Islet precursor cell (in vitro differentiated cells): Measurements from ENCODE around the gene GJC3.
"Not testable (repeated sequence)": the region's sequence is repeated elsewhere in the genome, so short reads cannot be mapped to it uniquely, and the experiment has no call there.

Experiments used
- DNase-seq: peaks from one replicate; pipeline ENCODE4 v3.0.0-alpha.2; 2018

GJC3 gene

GRCh38 chr7:99928188-99928587, 1.2 kb downstream of the GJC3 start:
- DNase-seq: no peak

- DNase-seq: no peak
These were observed 1.9 kb downstream of the GJC3 start for GRCh38 chr7:99927536-99927935.

DNA sequence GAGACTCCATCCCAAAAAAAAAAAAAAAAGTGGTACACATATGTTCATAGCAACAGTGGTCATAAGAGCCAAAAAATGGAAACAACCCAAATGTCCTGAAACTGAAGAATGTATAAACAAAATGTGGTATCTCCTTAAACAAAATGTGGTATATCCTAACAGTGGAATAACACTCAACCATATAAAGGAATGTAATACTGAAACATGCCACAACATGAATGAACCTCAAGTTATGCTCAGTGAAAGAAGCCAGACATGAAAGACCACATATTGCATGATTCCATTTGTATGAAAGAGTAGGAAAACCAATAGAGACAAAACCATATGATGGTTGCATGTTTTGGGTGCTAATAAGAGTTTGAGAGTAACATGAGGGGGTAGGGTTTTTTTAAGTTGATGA, 3.1 kb downstream of the GJC3 start:
- DNase-seq: no peak

GRCh38 chr7:99923200-99923599, 6.2 kb downstream of the GJC3 start:
- DNase-seq: no peak

GRCh38 chr7:99920149-99920548, 9.3 kb downstream of the GJC3 start:
- no peak for DNase-seq

DNA sequence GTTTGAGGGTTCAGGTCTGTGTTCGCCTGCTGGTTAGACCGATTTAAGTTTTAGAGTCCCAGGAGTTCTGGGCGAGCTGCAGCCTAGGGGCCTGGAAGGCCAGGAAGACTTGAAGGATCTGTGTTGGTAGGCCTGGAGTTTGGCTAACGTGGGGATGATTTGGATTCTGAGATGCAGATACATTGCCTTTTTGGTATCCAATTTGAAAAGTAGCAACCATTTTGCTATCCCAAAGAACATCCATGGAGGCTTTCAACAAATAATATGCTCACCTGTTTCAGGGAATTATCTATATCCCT, 9.7 kb downstream of the GJC3 start:
- no peak for DNase-seq

DNA sequence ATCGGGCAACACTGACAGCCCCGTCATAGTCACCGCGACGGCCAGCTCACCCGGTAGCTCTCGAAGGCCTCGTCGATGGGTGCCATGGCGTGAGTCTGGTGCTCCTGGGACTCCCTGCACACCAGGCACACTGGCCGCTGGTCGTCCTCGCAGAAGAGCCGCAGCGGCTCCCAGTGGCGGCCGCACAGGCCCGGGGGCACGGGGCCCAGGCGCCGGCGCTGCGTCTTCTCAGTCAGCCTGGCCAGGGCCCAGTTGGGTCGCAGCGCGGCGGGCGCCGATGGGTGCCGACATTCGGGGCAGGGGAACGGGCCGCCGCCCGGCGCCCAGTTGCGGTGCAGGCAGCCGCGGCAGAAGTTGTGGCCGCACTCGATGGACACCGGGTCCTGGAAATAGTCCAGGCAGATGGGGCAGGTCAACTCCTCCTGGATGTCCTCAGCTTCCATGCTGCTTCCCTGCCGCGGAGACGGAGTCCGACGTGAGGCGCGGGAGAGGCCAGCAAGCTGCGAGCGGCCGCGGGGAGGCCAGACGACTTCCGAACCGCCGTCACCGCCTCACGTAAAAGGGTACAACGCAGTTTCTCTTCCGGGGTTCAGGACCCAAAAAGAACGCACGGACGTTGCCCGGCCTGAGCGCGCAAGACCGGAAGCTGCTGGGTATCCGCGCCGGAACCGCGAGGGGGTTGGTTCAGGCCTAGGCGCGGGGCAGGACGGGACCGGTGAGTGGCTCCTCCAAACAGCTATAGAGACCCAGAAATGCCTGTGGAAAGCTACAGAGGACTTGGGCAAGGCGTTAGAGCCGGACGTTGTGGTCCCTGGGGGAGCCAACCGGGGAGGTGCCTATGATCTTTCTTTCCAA, 10.2 kb downstream of the GJC3 start, which contains the start of gene TRIM4:
Gene TRIM4, minus strand, starts transcription at position 572 of the 855 bp plus-strand sequence. Its CDS starts 129 bp downstream, at position 443.
- no peak for DNase-seq

- DNase-seq: no peak
These were observed 18.4 kb downstream of the GJC3 start for GRCh38 chr7:99910976-99911375.

- no peak for DNase-seq
These were observed 27.8 kb downstream of the GJC3 start for GRCh38 chr7:99901581-99901980.

DNA sequence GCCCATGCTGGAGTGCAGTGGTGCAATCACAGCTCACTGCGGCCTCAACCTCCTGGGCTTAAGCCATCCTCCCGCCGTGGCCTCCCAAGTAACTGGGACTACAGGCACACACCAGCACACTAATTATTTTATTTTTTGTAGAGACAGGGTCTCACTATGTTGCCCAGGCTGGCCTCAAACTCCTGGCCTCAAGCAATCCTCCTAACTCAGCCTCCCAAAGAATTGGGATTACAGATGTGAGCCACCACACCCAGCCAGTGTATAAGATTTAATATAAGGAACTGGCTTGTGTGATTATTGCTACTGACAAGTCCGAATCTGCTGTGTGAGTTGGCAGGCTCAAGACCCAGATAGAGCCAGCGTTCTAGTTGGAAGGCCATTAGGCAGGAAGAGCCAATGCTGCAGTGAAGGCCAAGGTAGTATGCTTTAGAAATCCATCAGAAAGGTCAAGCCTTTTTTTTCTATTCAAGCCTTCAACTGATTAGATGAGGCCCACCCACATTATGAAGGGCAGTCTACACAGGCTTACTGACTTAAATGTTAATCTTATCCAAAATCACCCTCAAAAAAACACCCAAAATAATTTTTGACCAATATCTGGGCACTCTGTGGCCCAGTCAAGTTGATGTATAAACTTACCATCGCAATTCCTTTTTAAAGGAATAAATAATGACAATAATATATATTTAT, 29.4 kb downstream of the GJC3 start:
- DNase-seq: no peak

GRCh38 chr7:99898836-99899235, 30.6 kb downstream of the GJC3 start:
- DNase-seq: peak; percentile 84

GRCh38 chr7:99898023-99898357, 31.4 kb downstream of the GJC3 start:
- no peak for DNase-seq

- no peak for DNase-seq
These were observed 31.9 kb downstream of the GJC3 start for GRCh38 chr7:99897322-99898022.

DNA sequence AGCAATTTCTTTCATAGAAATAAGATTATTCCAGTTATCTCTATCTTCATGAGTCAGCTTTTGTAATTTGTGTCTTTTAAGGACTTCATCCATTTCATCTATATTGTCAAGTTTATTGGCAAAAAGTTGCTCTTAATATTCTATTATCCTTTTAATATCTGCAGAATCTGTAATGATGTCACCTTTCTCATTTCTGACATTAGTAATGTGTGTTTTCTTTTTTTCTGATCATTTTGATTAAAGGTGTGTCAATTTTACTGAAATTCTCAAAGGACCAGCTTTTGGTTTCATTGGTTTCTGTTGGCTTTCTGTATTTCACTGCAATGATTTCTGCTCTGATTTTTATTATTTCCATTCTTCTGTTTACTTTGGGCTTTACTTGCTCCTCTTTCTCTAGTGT, 34.7 kb downstream of the GJC3 start:
- DNase-seq: no peak

- DNase-seq: no peak
These were observed 36.1 kb downstream of the GJC3 start for GRCh38 chr7:99893280-99893679.

DNA sequence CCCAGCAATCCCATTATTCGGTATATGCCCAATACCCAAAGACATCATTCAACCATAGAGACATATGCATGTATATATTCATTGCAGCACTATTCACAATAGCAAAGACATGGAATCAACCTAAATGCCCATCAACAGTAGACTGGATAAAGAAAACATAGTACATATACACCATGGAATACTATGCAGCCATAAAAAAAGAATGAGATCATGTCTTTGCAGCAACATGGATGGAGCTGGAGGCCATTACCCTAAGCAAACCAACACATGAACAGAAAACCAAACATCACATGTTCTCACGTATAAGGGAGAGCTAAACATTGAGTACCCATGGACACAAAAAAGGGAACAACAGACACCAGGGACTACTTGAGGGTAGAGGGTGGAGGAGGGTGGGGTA, 39.1 kb downstream of the GJC3 start:
- DNase-seq: not testable (repeated sequence)

DNA sequence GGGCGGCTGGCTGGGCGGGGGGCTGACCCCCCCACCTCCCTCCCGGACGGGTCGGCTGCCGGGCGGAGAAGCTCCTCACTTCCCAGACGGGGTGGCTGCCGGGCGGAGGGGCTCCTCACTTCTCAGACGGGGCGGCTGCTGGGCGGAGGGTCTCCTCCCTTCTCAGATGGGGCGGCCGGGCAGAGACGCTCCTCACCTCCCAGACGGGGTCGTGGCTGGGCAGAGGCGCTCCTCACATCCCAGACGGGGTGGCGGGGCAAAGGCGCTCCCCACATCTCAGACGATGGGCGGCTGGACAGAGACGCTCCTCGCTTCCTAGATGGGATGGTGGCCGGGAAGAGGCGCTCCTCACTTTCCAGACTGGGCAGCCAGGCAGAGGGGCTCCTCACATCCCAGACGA, 41.1 kb downstream of the GJC3 start:
- DNase-seq: not testable (repeated sequence)

DNA sequence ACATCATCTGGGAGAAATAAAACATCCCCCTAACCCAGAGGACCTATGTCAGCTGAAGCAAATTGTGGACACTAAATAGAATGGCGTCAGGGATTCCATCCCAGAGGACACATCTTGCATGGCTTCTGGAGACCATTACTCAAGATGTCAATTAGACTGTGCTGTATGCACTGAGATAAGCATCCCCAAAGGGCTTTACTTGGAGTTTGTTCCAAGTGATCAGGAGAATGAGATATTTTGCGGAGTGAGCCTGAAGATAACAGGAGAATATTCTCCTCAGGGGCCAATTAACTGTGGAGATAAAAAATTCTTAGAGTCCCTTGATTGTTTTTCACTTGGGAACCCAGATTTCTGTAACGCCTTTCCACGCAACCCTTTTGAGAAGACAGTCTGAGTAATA, 48.0 kb downstream of the GJC3 start:
- no peak for DNase-seq

DNA sequence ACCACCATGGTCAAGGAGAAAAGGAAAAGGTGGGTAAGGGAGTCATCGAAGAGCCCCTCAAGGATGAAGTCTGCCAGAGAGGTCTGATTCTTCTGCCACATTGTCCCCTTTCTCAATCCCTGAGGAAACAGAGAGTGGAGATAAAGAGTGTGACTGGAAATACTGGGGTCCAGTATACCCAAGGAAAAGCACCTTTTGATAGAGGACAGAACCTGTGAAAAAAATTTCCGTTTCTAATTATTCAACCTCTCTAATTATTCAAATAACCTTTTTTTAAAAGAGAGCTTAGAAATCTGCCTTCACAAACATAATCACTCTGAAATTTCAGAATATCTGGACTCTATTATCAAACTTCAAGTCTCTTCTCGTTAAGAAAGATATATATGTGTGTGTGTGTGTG, 52.5 kb downstream of the GJC3 start, which contains the start of gene OR2AE1:
Gene OR2AE1, minus strand, starts transcription at position 101 of the 400 bp plus-strand sequence. Its CDS starts 0 bp downstream, at position 101.
- DNase-seq: no peak

DNA sequence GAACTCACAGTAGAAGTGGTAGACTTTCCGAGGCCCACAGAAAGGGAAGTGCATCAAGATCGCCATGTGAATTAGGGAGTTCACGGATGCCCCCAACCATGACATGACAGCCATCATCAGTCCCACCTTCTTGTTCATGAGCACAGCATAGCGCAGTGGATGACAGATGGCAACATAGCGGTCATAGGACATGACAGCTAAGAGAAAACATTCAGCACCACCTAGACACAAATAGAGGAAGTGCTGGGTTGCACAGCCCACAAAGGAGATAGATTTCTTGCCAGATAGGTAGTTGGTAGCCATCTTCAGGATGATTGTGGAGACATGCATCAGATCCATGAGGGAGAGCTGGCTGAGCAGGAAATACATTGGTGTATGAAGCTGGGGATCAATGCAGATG, 52.9 kb downstream of the GJC3 start:
- DNase-seq: no peak
